ENCODE measurements around the gene ME3.

The ME3 gene

GRCh38 chr11:86486261-86487030 is 186.0 kb downstream of the ME3 start:
- no peak for DNase-seq

- DNase-seq, result no peak
Measured at GRCh38 chr11:86484795-86485166, 187.6 kb downstream of the ME3 start.

- DNase-seq, result no peak
Measured at GRCh38 chr11:86483940-86484794, 188.2 kb downstream of the ME3 start.

- no peak for DNase-seq
Measured at GRCh38 chr11:86483610-86483939, 188.8 kb downstream of the ME3 start.

GRCh38 chr11:86482692-86483091 is 189.7 kb downstream of the ME3 start:
- DNase-seq, result no peak

GRCh38 chr11:86481399-86481798 is 191.0 kb downstream of the ME3 start:
- DNase-seq, result peak; percentile 28 to 29

- DNase-seq, result no peak
Measured at GRCh38 chr11:86478348-86478747, 194.1 kb downstream of the ME3 start.

GRCh38 chr11:86477495-86478155 is 194.8 kb downstream of the ME3 start:
- DNase-seq, result no peak

GRCh38 chr11:86476109-86476861 is 196.1 kb downstream of the ME3 start:
- no peak for DNase-seq

GRCh38 chr11:86475027-86475426 is 197.4 kb downstream of the ME3 start:
- no peak for DNase-seq

GRCh38 chr11:86473991-86474833 is 198.2 kb downstream of the ME3 start:
- no peak for DNase-seq

- DNase-seq, result no peak
Measured at GRCh38 chr11:86469491-86470388, 202.7 kb downstream of the ME3 start.

- DNase-seq, result no peak
Measured at GRCh38 chr11:86468169-86468568, 204.2 kb downstream of the ME3 start.

GRCh38 chr11:86464509-86465221 is 207.8 kb downstream of the ME3 start:
- DNase-seq, result no peak

GRCh38 chr11:86463955-86464354 is 208.5 kb downstream of the ME3 start:
- no peak for DNase-seq

GRCh38 chr11:86463120-86463519 is 209.3 kb downstream of the ME3 start:
- DNase-seq, result no peak

GRCh38 chr11:86461892-86462291 is 210.5 kb downstream of the ME3 start:
- no peak for DNase-seq

GRCh38 chr11:86460461-86461385 is 211.7 kb downstream of the ME3 start:
- DNase-seq, result peak in 1 of 2 donors; percentile 42

Data from inflammatory macrophage (primary cell).